ENCODE measurements around the gene NLRP3.
"Not testable (repeated sequence)": the region's sequence is repeated elsewhere in the genome, so short reads cannot be mapped to it uniquely, and the experiment has no call there.

NLRP3 gene

GRCh38 chr1:247469141-247469535 lies 53.2 kb downstream of the NLRP3 start:
- no peak for DNase-seq (ENCODE audit: low read depth in 2 of 2)

GRCh38 chr1:247470942-247471429 lies 55.0 kb downstream of the NLRP3 start:
- DNase-seq (ENCODE audit: low read depth in 2 of 2), result not testable (repeated sequence)

GRCh38 chr1:247471445-247472016 lies 55.6 kb downstream of the NLRP3 start:
- DNase-seq (ENCODE audit: low read depth in 2 of 2), result no peak

- no peak for DNase-seq (ENCODE audit: low read depth in 2 of 2)
These were observed 56.1 kb downstream of the NLRP3 start for GRCh38 chr1:247472035-247472434.

GRCh38 chr1:247474367-247474766 lies 58.4 kb downstream of the NLRP3 start:
- DNase-seq (ENCODE audit: low read depth in 2 of 2), result no peak

- DNase-seq (ENCODE audit: low read depth in 2 of 2), result no peak
These were observed 59.8 kb downstream of the NLRP3 start for GRCh38 chr1:247475793-247476192.

GRCh38 chr1:247476328-247477058 lies 60.5 kb downstream of the NLRP3 start:
- DNase-seq (ENCODE audit: low read depth in 2 of 2), result not testable (repeated sequence)

- no peak for DNase-seq (ENCODE audit: low read depth in 2 of 2)
These were observed 66.8 kb downstream of the NLRP3 start for GRCh38 chr1:247482747-247483146.

- no peak for DNase-seq (ENCODE audit: low read depth in 2 of 2)
These were observed 71.1 kb downstream of the NLRP3 start for GRCh38 chr1:247487057-247487456.

- no peak for DNase-seq (ENCODE audit: low read depth in 2 of 2)
These were observed 75.4 kb downstream of the NLRP3 start for GRCh38 chr1:247491328-247491727.

- DNase-seq (ENCODE audit: low read depth in 2 of 2), result no peak
These were observed 77.1 kb downstream of the NLRP3 start for GRCh38 chr1:247493106-247493505.

- DNase-seq (ENCODE audit: low read depth in 2 of 2), result no peak
These were observed 78.8 kb downstream of the NLRP3 start for GRCh38 chr1:247494767-247495166.

GRCh38 chr1:247496581-247497285 lies 80.8 kb downstream of the NLRP3 start:
- DNase-seq (ENCODE audit: low read depth in 2 of 2), result no peak
